NCI-H187 (cell line): ENCODE results near the gene UBR2.

Experiments used
- DNase-seq, 2 experiments: peaks; one replicate each; lab custom pipeline; 2025; lab: John Stamatoyannopoulos, UW

Gene UBR2

DNA sequence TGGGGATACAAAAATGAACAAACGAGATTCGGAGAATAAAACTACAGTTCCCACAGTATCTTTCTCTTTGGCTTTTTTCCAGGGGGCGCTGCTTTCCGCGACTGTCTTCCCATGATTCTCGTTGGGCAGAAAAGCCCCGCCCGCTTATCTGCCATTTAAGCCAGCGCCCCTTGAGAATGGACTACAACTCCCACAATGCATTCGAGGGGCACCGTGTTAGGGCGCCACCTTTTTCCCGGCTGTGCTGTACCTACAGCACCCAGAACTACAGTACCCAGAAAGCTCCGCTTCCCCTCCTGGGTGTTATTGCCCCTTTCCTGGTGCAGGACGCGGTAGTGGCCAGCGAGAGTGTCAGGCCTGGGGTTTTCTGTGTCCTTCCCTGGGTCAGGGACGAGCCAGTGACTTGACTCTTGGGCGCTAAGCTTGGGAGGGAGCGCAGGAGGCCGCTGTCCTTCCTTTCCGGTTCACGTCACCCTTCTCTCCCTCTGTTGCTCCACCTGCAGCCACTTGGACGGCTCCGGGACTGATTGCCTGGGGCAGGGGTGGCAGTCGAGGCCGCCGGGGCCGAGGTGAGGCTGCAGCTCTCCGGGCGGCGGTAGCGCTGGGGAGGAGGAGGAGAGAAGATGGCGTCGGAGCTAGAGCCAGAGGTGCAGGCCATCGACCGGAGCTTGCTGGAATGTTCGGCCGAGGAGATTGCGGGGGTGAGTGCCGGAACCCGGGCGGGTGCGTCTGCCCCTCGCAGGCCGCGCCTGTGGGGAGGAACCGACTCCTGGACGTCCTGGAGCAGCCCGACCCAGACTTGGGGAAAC, at the start of gene UBR2:
UBR2 (plus strand) TSS at position 333 of the 809 bp plus-strand sequence; CDS start at position 624, 291 bp downstream.
- peak; percentile 89 to 97 for DNase-seq

DNA sequence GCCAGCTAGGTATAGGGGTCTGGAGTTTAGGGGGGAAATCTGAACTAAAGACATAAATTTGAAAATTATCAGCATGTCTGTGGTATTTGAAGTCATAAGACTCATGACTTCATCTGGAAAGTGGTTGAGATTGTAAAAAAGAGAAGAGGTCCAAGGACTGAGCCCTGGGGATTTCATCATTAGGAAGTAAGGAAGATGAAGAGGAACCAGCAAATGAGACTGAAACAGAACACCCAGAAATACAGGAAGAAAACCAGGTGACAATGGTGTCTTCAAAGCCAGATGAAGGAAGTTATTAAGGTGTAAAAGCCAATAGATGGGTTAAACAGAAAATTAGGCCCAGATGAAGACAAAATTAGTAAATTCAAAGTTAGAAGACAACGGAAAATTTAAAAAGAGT, 49.1 kb upstream of the UBR2 start:
- DNase-seq, result no peak

DNA sequence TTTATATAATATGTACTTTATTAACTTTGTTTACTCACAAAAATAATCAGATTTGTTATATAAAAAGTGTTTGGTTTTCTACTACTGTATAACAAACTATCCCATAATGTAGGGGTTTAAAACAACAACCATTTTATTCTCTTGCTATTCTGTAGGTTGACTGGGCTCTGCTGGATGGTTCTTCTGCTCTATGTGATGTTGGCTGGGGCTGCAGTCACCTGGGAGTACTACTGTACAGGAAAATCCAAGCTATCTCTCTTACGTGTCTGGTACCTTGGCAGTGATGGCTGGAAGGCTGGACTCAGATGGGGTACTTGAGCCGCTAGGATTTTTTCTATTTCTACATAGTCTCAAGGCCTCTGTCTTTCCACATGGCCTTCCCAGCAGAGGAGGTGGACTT, 44.0 kb upstream of the UBR2 start:
- no peak for DNase-seq

DNA sequence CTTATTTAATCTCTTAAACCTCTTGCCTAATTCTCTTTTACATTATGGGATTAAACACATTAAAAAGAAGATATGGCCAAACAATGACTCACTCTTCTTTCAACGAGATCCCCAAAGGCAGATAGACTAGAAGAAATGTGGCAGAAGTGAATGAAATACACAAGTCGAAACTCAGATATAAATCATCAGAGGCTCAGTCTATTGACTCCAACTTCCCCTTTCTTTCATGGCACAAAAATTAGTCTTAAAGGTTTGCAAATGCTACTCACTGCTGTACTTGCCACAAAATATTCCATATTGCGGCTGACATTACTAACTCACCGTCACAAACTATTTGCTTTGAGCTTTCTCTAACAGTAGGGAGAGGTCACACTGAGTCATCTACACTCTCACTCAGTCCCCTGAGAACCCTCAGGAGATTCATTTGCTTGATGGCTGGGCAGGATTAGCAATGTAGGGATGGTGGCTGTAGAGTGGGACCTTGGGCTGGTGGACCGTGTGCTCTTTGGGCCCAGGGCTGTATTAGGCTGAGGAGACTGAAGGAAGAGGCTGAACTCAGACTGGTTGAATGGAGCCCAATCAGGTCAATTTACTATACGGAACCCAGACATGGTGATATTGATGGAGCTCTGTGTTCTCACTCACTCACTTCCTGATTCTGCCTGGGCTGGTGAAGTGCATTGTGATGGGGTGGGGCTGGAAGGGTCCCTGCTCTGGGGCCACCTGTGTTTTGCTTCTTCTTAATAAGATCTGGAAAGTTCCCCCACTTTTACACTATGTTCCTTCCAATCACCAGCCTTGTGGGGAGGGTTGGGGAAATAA, 42.8 kb upstream of the UBR2 start:
- no peak for DNase-seq

DNA sequence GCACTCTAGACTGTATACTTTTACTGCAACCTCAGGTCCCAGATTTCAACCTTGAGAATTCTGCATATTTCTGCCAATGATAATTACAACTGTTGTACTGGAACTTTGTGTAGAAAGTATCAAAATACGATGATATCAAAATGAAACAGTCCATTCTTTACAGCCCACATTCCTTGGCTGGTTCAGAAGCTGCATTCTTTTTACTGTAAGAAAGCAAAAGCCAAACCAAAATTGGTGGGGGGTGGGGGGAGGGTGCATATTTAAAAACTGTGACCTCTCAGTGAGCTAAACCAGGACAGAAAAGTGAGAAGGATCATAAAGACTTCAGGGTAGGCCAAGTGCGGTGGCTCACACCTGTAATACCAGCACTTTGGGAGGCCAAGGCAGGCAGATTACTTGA, 41.8 kb upstream of the UBR2 start:
- DNase-seq, result no peak

DNA sequence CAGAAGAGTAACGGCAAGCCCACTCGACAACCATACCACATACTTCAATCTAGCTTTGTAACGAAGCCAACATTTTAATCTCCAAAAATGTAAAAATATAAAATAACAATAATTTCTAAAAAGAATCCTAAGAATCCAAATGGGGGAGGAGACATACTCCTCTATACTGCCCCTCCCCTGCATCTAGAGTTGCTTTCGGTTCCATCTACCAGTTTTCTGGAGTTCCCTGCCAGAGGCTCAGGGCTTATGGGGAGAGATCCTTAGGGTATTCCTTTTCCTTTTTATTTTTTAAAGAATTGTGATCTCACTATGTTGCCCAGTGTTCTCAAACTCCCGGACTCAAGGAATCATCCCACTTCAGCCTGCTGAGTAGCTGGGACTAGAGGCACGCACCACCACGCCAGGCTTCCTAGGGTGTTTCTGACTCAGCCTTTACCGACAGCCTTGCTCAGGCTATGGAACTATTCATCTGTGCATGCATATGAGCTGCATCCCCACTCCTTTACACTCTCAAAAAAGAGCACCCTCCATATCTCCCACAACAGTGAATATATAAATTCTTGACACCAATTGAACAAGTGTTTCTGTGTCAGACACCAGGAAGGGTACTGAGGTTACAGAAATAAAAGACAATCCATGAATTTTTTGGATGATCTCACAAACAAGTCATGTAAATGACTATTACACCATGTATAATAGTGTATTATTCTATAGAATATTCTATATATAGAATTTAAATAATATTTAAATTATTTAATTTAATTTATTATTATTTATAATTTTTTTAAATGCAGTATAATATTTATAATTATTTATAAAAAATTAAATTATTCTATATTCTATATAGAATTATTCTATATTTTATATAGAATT, 40.7 kb upstream of the UBR2 start:
- DNase-seq, result no peak

DNA sequence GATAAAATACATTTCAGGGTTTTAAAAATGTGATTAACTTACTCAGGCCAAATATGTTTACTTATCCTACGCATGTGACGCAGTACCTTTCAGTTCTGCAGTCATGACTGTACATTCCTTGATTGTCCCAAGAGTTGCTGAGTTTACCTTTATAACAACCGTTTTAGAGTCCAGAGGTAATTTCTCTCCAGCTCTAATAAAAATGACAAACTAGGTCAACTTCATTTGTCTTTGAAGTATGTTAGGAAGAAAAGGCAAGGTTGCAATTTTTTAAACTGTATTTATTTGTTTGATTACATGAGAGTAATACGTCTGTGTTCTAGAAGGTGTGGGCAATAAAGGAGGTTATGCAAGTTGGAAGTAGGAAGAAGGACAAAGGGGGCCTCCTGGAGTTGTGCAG, 38.6 kb upstream of the UBR2 start:
- DNase-seq, result no peak

DNA sequence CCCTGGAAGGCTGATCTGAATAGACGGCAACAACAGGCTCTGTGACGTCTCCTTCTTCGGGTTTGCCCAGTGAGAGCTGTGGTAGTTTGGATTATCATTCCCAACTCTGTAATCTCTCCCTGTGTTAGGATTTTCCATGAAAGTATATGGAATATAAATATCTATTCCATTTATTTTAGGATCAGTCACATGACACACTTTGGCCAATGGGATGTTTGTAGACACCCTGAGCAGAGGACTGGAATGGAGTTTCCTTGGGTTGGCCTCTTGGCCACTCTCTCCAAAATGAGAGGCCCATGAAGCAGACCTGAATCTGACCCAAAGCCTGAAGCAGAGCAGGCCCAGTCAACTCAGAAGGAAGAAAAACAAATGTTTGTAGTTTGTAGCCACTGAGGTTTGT, 37.2 kb upstream of the UBR2 start:
- DNase-seq, result no peak

DNA sequence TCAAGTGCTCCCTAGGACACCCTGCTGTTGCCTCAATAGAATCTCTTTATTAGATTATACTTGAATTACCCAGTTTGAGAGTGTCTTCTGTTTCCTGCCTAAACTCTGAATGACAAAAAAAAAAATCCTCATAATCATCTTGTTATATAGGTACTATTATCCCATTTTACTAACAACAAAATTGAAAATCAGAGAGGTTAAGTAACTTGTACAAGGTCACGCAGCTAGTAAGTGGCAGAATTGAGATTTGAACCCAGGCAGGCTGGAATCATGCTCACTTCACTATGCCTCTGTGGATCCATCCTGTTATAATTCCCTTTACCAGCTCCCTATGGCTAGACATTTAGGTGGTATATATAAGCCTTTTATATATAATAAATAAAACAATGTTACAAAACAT, 36.6 kb upstream of the UBR2 start:
- no peak for DNase-seq

DNA sequence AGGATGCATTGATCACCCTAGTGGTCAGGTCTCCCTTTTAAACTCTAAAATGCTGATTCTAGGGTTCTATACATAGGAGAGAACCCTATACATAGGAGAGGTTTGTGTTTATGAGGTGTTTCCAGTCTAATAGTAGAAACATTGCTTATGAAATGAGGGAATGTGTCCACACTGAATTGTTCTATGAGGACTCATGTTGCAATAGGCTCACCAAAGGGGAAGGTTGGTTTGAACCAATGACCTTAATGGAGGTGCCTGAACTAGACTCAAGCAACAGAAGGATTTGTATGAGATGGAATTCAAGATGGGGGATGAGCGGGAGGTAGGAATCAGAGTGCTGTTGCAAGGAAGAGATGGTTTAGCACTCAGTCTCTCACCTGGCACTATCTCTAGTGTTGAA, 33.5 kb upstream of the UBR2 start:
- DNase-seq, result no peak

DNA sequence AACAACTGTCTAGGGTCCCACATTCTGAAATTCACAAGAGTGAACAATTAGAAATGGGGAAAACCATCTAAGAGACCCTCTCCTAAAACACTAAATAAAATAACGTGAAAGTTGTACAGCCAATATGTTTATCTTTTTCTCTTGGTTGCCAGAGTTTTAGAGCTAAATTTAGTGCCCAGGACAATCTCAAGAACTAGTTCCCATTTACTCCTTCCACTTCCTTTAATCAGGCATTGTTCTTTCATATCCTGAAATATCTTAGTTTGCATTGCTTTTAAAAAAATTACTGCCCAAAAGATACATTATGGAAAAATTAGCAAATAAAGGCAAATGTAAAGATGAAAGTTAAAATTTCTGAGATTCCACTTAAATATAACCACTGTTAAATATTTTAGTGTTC, 33.1 kb upstream of the UBR2 start:
- no peak for DNase-seq

DNA sequence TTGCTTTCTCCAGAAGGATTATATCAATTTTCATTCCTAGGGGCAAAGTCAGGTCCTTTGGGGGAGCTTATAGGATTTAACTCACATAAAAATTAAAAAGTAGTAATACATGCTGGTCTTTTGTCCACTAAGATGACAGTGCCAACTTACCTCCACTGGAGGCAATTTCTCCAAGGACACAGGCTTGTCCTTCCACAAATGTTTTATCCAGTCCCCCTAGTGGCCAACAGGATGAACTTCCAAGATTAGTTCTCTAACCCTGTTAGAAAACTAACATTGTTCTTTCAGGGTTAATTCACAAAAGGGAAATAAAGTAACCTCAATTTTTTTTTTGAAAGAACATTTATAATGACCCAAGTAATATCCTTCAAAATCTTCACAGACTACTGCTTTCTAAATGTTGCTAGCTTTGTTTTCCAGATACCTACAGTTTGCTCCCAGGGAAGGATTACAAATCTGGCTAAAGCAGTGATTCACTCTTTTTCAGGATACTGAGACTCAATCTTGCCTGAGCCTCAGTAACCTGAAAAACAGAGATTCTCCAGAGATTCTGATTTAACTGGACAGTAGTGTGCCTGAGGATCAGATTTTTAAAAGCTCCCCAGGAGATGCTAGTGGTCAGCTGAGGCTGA, 31.7 kb upstream of the UBR2 start:
- DNase-seq, result peak in 1 of 2 experiments; percentile 10

DNA sequence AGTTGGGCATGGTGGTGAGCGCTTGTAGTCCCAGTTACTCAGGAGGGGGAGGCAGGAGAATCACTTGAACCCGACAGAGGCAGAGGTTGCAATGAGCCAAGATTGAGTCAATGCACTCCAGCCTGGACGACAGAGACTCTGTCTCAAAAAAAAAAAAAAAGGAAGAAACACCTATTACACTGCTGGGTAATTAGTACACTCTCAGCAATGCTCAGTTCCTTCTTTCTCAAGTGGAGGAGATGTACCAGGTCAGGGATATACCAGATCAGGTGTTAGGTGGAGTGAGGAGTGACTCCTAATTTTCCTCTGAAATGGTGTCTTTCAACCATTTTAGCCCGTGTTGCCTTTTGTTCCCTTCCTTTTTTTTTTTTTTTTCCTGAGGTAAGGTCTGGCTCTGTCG, 30.0 kb upstream of the UBR2 start:
- no peak for DNase-seq

DNA sequence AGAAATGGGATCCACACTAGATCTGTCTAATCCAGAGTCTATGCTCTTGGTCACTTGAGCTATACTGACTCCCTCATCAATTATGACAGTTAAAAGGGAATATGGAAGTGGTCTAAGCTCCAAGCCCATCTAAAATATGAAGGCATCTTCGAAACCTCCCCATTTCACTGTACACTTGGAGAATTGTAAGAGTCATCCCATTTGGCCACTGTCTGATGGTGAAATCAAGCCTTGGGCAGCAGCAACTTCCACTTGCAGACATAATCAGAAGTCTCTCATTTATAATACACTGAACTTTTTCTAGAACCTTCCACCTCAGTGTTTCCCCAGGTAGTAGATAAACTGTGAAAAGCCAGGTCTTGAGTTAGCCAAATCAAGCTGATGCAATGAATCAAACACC, 26.3 kb upstream of the UBR2 start:
- DNase-seq, result no peak

DNA sequence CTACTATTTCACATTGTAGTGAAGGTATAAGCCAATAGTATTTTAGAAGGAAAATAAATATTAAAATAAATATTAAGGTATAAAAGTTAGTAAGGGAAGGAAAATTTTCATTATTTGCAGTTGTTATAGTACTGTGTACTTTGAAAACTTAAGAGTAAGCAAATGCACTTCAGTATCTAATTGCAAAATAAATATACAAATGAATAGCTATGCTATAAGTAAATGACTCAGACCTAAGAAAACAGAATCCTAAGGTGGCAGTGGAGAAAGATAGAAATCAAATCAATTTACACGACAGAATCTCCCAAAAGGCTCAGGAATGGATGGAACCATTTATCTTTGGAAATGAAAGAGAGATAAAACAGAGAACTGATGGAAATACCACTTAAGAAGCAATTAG, 24.7 kb upstream of the UBR2 start:
- no peak for DNase-seq

DNA sequence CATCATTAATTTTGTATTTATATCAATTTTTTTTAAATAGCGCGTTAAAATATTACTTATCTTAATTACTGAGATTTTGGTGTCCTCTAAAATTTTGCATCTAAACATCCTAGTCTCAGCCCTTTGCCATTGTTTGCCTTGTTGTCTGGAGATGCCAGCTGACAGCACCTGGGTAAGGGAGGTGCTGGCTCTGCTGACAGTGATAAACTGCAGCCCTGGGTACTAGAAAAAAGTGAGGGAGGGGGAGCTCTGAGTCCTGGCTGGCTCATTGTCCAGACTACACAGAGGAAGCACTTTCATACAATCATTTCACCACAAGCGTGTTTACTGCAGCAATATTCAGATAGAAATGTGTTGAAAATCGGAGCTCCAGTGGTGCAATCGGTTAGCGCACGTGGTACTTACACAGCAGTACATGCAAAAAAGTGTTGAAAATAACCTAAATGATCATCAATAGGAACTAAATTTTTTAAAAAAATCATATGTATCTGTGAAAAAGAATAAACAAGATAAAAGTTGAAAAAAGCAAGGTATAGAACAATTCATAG, 18.5 kb upstream of the UBR2 start:
- no peak for DNase-seq

DNA sequence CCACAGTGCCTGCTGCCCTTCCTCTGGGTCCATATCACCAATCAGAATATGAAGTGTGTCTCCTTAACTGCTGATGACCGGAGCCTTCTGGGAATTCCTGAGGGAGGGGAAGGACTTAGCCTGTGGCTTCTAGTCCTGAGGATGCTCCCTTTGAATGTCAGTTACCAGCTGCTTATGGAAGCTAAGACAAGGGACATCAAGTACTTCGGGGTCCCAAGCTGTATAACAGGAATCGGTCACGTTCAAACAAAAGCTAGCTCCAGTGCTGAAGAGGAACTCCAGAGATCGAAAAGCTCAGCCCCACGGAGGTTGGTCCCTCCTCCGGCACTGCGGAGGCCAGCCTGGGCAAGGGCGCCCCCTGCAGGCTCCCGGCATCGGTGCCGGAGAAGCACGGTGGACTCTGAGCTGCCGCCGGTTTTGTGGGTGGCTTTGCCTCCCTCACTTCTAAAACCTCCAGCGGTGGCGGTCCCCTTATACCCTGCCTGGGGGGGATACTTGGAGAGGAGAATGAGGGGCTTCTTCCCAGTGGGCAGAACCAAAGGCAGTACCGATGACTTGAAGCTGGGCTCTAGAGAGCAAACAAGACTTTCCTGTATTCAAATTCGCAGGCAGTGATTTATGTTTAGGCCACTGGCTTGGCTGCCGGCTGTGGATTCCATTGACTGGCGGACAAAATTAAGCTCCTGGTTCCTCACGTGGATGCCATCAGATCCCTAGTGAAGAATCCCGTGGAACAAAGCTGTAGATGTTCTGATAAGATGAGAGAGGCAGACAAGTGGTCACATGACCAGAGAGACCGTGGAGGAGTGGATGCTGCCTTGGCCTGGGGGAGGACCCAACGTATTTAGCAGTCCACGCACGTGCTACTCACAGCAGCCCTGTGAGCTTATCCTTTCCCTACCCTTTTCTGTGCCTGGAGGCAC, 16.2 kb upstream of the UBR2 start:
- DNase-seq, result peak; percentile 55 to 66

DNA sequence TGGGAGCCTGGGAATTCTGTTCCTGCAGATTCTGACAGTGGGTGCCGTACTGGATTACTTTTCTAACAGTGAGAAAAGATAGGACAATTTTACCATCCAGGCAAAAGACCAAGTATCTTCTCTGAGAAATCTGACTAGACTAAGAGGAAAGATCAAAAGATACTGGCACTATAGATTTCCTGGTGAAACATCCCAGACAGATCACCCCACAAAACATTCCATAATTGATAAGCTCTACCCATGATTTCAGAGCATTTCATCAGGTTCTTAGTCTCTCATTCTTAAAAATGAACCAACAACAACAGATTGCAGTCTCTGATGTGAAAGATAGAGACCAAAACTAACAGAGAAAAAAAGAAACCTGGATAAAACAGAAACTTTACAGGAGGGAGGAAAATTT, 13.6 kb upstream of the UBR2 start:
- DNase-seq, result no peak

DNA sequence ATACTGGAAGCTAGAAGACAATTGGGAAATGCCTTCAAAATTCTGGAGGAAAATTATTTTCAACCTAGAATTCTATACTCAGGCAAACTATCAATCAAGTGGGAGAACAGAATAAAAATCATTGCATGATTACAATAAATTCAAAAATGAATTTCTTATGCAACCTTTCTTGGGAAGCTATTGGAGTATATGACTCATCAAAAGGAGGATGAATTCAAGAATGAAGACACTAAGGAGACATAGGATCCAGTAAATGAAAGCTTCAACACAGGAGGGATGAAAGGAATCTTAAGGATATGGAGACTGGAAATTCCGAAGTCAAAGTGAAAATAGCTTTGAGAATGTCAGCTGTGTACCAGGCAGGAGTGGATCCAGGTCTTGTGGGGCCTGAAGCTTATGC, 12.6 kb upstream of the UBR2 start:
- DNase-seq, result no peak

DNA sequence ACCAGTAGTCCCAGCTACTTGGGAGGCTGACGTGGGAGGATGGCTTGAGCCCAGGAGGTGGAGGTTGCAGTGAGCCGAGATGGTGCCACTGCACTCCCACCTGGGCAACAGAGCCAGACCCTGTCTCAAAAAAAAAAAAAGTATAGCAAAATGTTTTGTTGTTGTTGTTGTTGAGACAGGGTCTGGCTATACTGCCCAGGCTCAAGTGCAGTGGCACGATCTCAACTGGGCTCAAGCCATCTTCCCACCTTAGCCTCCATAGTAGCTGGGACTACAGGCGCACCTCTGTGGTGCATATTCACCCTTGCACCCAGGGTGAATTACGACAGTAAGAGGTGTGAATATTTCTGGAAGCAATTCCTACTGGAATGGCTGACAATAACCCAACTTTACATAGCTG, 11.4 kb upstream of the UBR2 start:
- DNase-seq, result no peak
